Fibroblast of villous mesenchyme (primary cell): ENCODE results near the gene C6orf52. TPM values are rescaled to one million over a fixed set of nuclear protein-coding genes. Genes with fewer than 3 reads are reported as not detected.

Source experiments
- DNase-seq: peaks from one replicate; pipeline ENCODE4 v3.0.0-alpha.2; 2010; ENCODE audit warnings: low read depth
- H3K4me3 ChIP-seq: 2 replicates; pipeline ENCODE4 v1.5.1; 2011; ENCODE audit warnings: low read depth, mild to moderate bottlenecking, low read length
- CTCF ChIP-seq: IDR thresholded peaks from 2 replicates; pipeline ENCODE4 v1.5.1; 2012; ENCODE audit warnings: low read depth, mild to moderate bottlenecking, low read length; ENCODE audit not compliant: insufficient read depth
- total RNA-seq: library from RNA; depleted of rRNA; stranded (reverse); fragments of >200 nt; gene quantifications from 2 replicates; pipeline ENCODE4 v1.2.3, GENCODE V29; 2012

C6orf52 gene
- total RNA-seq, 1 donor: not detected

- H3K4me3 ChIP-seq: no peak overlapping the region
- TF ChIP-seq CTCF: no peak
- DNase-seq: no peak
Measured at GRCh38 chr6:10696655-10697054, 2.2 kb upstream of the C6orf52 start.

- peak overlapping the region; percentile 100 for H3K4me3 ChIP-seq
- no peak for DNase-seq
Measured at GRCh38 chr6:10695086-10695657, 756 bp upstream of the C6orf52 start.

GRCh38 chr6:10692965-10693538, 1.4 kb downstream of the C6orf52 start:
- no peak for DNase-seq
- peak overlapping the region; percentile 100 for H3K4me3 ChIP-seq
- TF ChIP-seq CTCF: no peak

More at GRCh38 chr6:10695086-10695657, 756 bp upstream of the C6orf52 start:
- no peak for TF ChIP-seq CTCF

- TF ChIP-seq CTCF: no peak
- no peak overlapping the region for H3K4me3 ChIP-seq
- no peak for DNase-seq
Measured at GRCh38 chr6:10690651-10691445, 3.6 kb downstream of the C6orf52 start.

GRCh38 chr6:10687582-10687981, 6.8 kb downstream of the C6orf52 start:
- DNase-seq: no peak
- no peak overlapping the region for H3K4me3 ChIP-seq
- no peak for TF ChIP-seq CTCF

- H3K4me3 ChIP-seq: no peak overlapping the region
- no peak for TF ChIP-seq CTCF
- DNase-seq: no peak
Measured at GRCh38 chr6:10686901-10687300, 7.5 kb downstream of the C6orf52 start.
